ENCODE data around the gene STMP1. TPM values are rescaled to one million over a fixed set of nuclear protein-coding genes. Genes with fewer than 3 reads are reported as not detected.

Gene STMP1
- total RNA-seq, 4 donors from 2014 or later: 8.6 to 18.7 (median 9.7) TPM

- Histone ChIP-seq H3K27ac (replicated peaks in 1 of 4) (no peak overlapping the region), H3K36me3 (peaks cover 0 to 20% (median 7%) of the 10 kb centered on the region in 4 donors), H3K4me1 (peaks cover 0 to 5% (median 0%) of the 10 kb centered on the region in 4 donors), H3K9me3 (no peaks in the 10 kb centered on the region), H3K27me3 (no peaks in the 10 kb centered on the region), H3K4me3 (no peak overlapping the region)
- 66% methylated on average over 8 of the region's 8 CpGs for WGBS
- no peak for DNase-seq (ENCODE audit: extremely low spot score)
- TF ChIP-seq EP300 (IDR thresholded peaks at IDR 0.05): no peak
- TF ChIP-seq POLR2AphosphoS5 (IDR thresholded peaks at IDR 0.05): no peak
- TF ChIP-seq POLR2A (IDR thresholded peaks at IDR 0.05; ENCODE audit: low read depth): no peak
- no peak for TF ChIP-seq CTCF (IDR thresholded peaks at IDR 0.05)
- intact Hi-C loops (cut with DNase I): no loop called here
Observed at GRCh38 chr7:135697276-135698049, 35.1 kb downstream of the STMP1 start.

GRCh38 chr7:135704074-135704473 is 41.8 kb downstream of the STMP1 start:
- intact Hi-C loops (cut with DNase I): no loop called here

GRCh38 chr7:135704698-135705097 is 42.4 kb downstream of the STMP1 start:
- H3K36me3 ChIP-seq: peaks cover 0 to 10% (median 2%) of the 10 kb centered on the region in 4 donors
- H3K27ac ChIP-seq (replicated peaks in 1 of 4): no peak overlapping the region
- WGBS: 70% methylated on average over 5 of the region's 5 CpGs
- no peaks in the 10 kb centered on the region for H3K4me1 ChIP-seq
- no peak for DNase-seq (ENCODE audit: extremely low spot score)
- H3K9me3 ChIP-seq: no peaks in the 10 kb centered on the region
- TF ChIP-seq EP300 (IDR thresholded peaks at IDR 0.05): no peak
- no peak for TF ChIP-seq POLR2AphosphoS5 (IDR thresholded peaks at IDR 0.05)
- TF ChIP-seq POLR2A (IDR thresholded peaks at IDR 0.05; ENCODE audit: low read depth): no peak
- TF ChIP-seq CTCF (IDR thresholded peaks at IDR 0.05): no peak
- no peak overlapping the region for H3K4me3 ChIP-seq
- no peaks in the 10 kb centered on the region for H3K27me3 ChIP-seq
- intact Hi-C loops (cut with DNase I): no loop called here

More at GRCh38 chr7:135704074-135704473, 41.8 kb downstream of the STMP1 start:
- TF ChIP-seq CTCF (IDR thresholded peaks at IDR 0.05): no peak
- no peak for TF ChIP-seq POLR2A (IDR thresholded peaks at IDR 0.05; ENCODE audit: low read depth)
- TF ChIP-seq POLR2AphosphoS5 (IDR thresholded peaks at IDR 0.05): no peak
- TF ChIP-seq EP300 (IDR thresholded peaks at IDR 0.05): no peak
- Histone ChIP-seq H3K4me3 (no peak overlapping the region), H3K4me1 (no peaks in the 10 kb centered on the region), H3K9me3 (no peaks in the 10 kb centered on the region), H3K27me3 (no peaks in the 10 kb centered on the region), H3K27ac (replicated peaks in 1 of 4) (no peak overlapping the region), H3K36me3 (peaks cover 0 to 10% (median 2%) of the 10 kb centered on the region in 4 donors)
- 60% methylated on average over 2 of the region's 2 CpGs for WGBS
- DNase-seq (ENCODE audit: extremely low spot score): no peak

- H3K9me3 ChIP-seq: no peaks in the 10 kb centered on the region
- H3K4me3 ChIP-seq: no peak overlapping the region
- H3K27me3 ChIP-seq: no peaks in the 10 kb centered on the region
- H3K27ac ChIP-seq (replicated peaks in 1 of 4): no peak overlapping the region
- no peak for TF ChIP-seq EP300 (IDR thresholded peaks at IDR 0.05)
- TF ChIP-seq CTCF (IDR thresholded peaks at IDR 0.05): no peak
- no peak for TF ChIP-seq POLR2AphosphoS5 (IDR thresholded peaks at IDR 0.05)
- TF ChIP-seq POLR2A (IDR thresholded peaks at IDR 0.05; ENCODE audit: low read depth): no peak
- WGBS: 81% methylated on average over 9 of the region's 20 CpGs
- H3K4me1 ChIP-seq: peaks cover 0 to 5% (median 0%) of the 10 kb centered on the region in 4 donors
- no peak for DNase-seq (ENCODE audit: extremely low spot score)
- H3K36me3 ChIP-seq: peaks cover 0 to 4% (median 2%) of the 10 kb centered on the region in 4 donors
- intact Hi-C loops (cut with DNase I): no loop called here
Observed at GRCh38 chr7:135706038-135706742, 43.9 kb downstream of the STMP1 start.
